Panc1 (cell line): ENCODE measurements around the gene EWSR1. TPM values are rescaled to one million over a fixed set of nuclear protein-coding genes. Genes with fewer than 3 reads are reported as not detected.

Experiments
- ATAC-seq: fragments of 200-7000 bp; cut with Tn5 transposase; 2 replicates; pipeline ENCODE4 v1.9.1; 2020; ENCODE audit warnings: mild to moderate bottlenecking, moderate library complexity
- BruUV-seq: library from RNA; stranded (reverse); fragments of 400-500 nt; replicated peaks from 2 replicates; lab custom pipeline; 2021; lab: Mats Ljungman, UMichigan
- CTCF ChIA-PET: fragments of 300-600 bp; sonication (Branson Sonifier 250); formaldehyde crosslinking; loops from one replicate; lab custom pipeline; 2022; ENCODE audit warnings: antibody characterized with exemption; lab: Charles Lee
- POLR2A ChIA-PET: fragments of 300-600 bp; sonication (Branson Sonifier 250); formaldehyde crosslinking; loops from one replicate; lab custom pipeline; 2022; ENCODE audit warnings: antibody characterized with exemption; lab: Charles Lee
- DNase-seq: peaks from one replicate; pipeline ENCODE4 v3.0.0-alpha.2; 2010; ENCODE audit warnings: low read depth, low spot score
- H3K27ac ChIP-seq: 2 replicates; pipeline ENCODE4 v1.5.1; 2011; ENCODE audit warnings: mild to moderate bottlenecking, low read length, inconsistent platforms
- H3K27me3 ChIP-seq: fragments of 200-500 bp; sonication (Bioruptor generic); 2 replicates; pipeline ENCODE4 v1.6.0; 2014; ENCODE audit warnings: low read length, inconsistent platforms; ENCODE audit not compliant: control insufficient read depth, insufficient read depth
- H3K36me3 ChIP-seq: fragments of 200-500 bp; sonication (Bioruptor generic); 2 replicates; pipeline ENCODE4 v1.5.1; 2014; ENCODE audit warnings: inconsistent platforms, mild to moderate bottlenecking, low read length, moderate library complexity; ENCODE audit not compliant: control insufficient read depth, insufficient read depth
- H3K4me1 ChIP-seq: 2 replicates; pipeline ENCODE4 v1.5.1; 2011; ENCODE audit warnings: inconsistent platforms, mild to moderate bottlenecking, low read length, moderate library complexity; ENCODE audit not compliant: control insufficient read depth, insufficient read depth
- H3K4me3 ChIP-seq, 2 experiments: 2 replicates each; pipeline ENCODE4 v1.5.1; 2011 to 2012; ENCODE audit warnings: low read depth in 2 of 2, low read length in 2 of 2, mild to moderate bottlenecking in 2 of 2, inconsistent platforms in 1 of 2, moderate library complexity in 1 of 2
- H3K9me3 ChIP-seq: fragments of 200-500 bp; sonication (Bioruptor generic); 2 replicates; pipeline ENCODE4 v1.5.1; 2014; ENCODE audit warnings: low read depth, mild to moderate bottlenecking, inconsistent platforms, low read length, moderate library complexity; ENCODE audit not compliant: control insufficient read depth, insufficient read depth
- CTCF ChIP-seq: fragments of 450-650 bp; IDR thresholded peaks from 2 replicates; pipeline ENCODE4 v1.5.1; 2017; ENCODE audit warnings: mild to moderate bottlenecking
- POLR2AphosphoS5 ChIP-seq: IDR thresholded peaks from 2 replicates; pipeline ENCODE4 v1.6.1; 2012; ENCODE audit warnings: mild to moderate bottlenecking, low read depth, low read length, moderate library complexity
- REST ChIP-seq, 2 experiments: IDR thresholded peaks; 2 replicates each; pipeline ENCODE4 v1.6.1; 2011 to 2012; ENCODE audit warnings: low read depth in 2 of 2, control low read depth in 1 of 2, low read length in 1 of 2, mild to moderate bottlenecking in 1 of 2, moderate library complexity in 1 of 2; ENCODE audit not compliant: insufficient read depth in 1 of 2
- SIN3A ChIP-seq: IDR thresholded peaks from 2 replicates; pipeline ENCODE4 v1.6.1; 2012; ENCODE audit warnings: low read depth, mild to moderate bottlenecking, low read length, moderate library complexity, borderline replicate concordance; ENCODE audit not compliant: insufficient read depth
- TCF7L2 ChIP-seq: IDR thresholded peaks from 2 replicates; pipeline ENCODE4 v1.6.1; 2011; ENCODE audit warnings: mild to moderate bottlenecking, low read depth, low read length, inconsistent platforms
- in situ Hi-C: cut with HindIII; loops from 2 replicates; pipeline ENCODE4 v1.10.0; 2016; ENCODE audit warnings: low sequenced_read_pairs, low pct_unique_long_range_greater_than_20kb
- intact Hi-C: fragments of 100-400 bp; cut with micrococcal nuclease; formaldehyde crosslinking; loops from one replicate; pipeline ENCODE4 v1.10.0; 2022; ENCODE audit not compliant: unreplicated experiment
- total RNA-seq: library from RNA; stranded (reverse); gene quantifications from one replicate; pipeline ENCODE4 v1.2.1, GENCODE V29; 2021; ENCODE audit not compliant: unreplicated experiment

The EWSR1 gene
- total RNA-seq, 1 experiment from 2014 or later: 272 TPM

GRCh38 chr22:29328055-29328454, 60.0 kb downstream of the EWSR1 start:
- ChIA-PET POLR2A (no interaction called here), CTCF (no interaction called here)
- Histone ChIP-seq H3K27ac (no peak overlapping the region), H3K9me3 (no peaks in the 10 kb centered on the region), H3K27me3 (no peaks in the 10 kb centered on the region), H3K4me1 (no peaks in the 10 kb centered on the region), H3K4me3 (no peak overlapping the region), H3K36me3 (no peaks in the 10 kb centered on the region)
- in situ Hi-C loops: no loop called here
- no TSS peak for BruUV-seq
- no peak for DNase-seq
- no peak for ATAC-seq
- intact Hi-C loops: no loop called here
- TF ChIP-seq REST (IDR thresholded peaks at IDR 0.05; ENCODE audit: insufficient read depth in 1 of 2, low read depth in 2 of 2, low read length in 1 of 2) (no peak), TCF7L2 (no peak), CTCF (no peak), SIN3A (no peak), POLR2AphosphoS5 (no peak)

- BruUV-seq: no TSS peak
- TF ChIP-seq CTCF (no peak), TCF7L2 (no peak), POLR2AphosphoS5 (no peak)
- POLR2A ChIA-PET: no interaction called here
- Histone ChIP-seq H3K27me3 (no peaks in the 10 kb centered on the region), H3K27ac (no peak overlapping the region), H3K4me3 (no peak overlapping the region), H3K4me1 (no peaks in the 10 kb centered on the region), H3K9me3 (no peaks in the 10 kb centered on the region), H3K36me3 (no peaks in the 10 kb centered on the region)
- no peak for DNase-seq
- in situ Hi-C loops: no loop called here
- intact Hi-C loops: no loop called here
- CTCF ChIA-PET: no interaction called here
- ATAC-seq: no peak
These were observed 60.8 kb downstream of the EWSR1 start for GRCh38 chr22:29328566-29329500.
